Erythroblast (primary cell): ENCODE measurements around the gene ZYG11B.
"Not testable (repeated sequence)": the region's sequence is repeated elsewhere in the genome, so short reads cannot be mapped to it uniquely, and the experiment has no call there.

Source experiments
- GATA1 ChIP-seq: IDR thresholded peaks from 2 replicates; pipeline ENCODE4 v1.6.1; 2011; ENCODE audit warnings: low read depth, mild to moderate bottlenecking, control low read depth, low read length, moderate library complexity
- POLR2A ChIP-seq: IDR thresholded peaks from 2 replicates; pipeline ENCODE4 v1.6.1; 2011; ENCODE audit warnings: mild to moderate bottlenecking, low read length

GRCh38 chr1:52750139-52750538 lies 23.9 kb downstream of the ZYG11B start:
- TF ChIP-seq POLR2A, GATA1: not testable (repeated sequence)
